ENCODE measurements around the gene CACNA1S. TPM values are rescaled to one million over a fixed set of nuclear protein-coding genes. Genes with fewer than 3 reads are reported as not detected.

Gene CACNA1S
- not detected in 2 replicates for total RNA-seq

DNA sequence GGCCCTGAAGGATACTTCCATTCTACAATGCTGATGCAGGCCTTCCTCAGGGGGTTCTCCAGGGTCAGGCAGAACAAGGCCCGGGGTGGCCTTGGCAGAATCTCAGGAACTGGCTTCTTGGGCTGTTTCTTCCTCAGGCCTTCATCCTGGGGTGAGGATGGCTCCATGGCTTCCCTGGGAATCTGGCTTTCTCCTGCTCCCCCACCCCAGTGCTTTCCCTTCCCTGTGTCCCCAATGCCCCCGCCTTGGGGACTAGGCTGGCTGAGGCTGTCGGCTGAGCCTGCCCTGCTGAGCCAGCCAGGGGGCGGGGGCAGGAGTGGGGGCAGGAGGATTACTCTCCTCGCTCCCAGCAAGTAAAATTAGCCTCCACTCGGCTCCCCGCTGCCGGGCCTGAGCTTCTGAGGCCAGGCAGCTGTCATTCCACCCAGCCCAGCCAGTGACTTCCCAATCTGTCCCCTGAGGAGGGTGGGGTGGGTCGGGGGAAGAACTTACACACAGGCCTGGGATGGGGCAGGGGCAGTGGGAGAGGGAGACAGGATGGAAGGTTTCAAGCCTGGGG lies at the start of gene CACNA1S:
Gene CACNA1S (minus strand): TSS at position 254 of the 559 bp plus-strand sequence. CDS start 87 bp downstream, at position 167.

GRCh38 chr1:201154389-201155165 lies 42.4 kb upstream of the CACNA1S start, which contains the start of gene TMEM9:
TSS of gene TMEM9 (minus strand) at chr1:201154474. CDS start at chr1:201153923, 551 bp downstream.

GRCh38 chr1:201126832-201127754 lies 14.9 kb upstream of the CACNA1S start, which contains the start of gene ASCL5:
TSS of gene ASCL5 (minus strand) at chr1:201127184. CDS start at chr1:201115372, 11,812 bp downstream.

DNA sequence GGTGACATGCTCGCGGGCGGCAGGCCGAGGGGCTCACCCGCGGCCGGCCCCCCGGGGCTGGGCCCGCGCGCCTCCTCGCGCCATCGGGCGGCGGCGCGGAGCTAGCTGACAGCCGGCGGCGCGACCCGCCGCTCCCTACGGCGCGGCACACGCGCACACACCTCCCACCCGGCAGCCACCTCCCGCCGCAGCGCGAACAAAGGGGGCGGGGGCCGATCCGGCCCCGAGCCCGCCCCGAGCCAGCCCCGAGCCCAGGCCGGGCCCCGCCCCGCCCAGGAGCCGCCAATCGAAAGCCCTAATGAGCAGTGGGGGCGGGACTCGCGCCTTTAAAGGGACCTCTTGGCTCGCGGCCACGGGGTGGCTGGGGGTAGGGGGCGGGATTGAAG lies 88.7 kb downstream of the CACNA1S start, which contains the start of gene KIF21B:
Gene KIF21B (minus strand): TSS at position 198 of the 386 bp plus-strand sequence. CDS start 331 bp downstream, outside the sequence.

Other genes with a start within 250 kb of the CACNA1S start
- not detected in 2 replicates for gene GPR25, start 239.4 kb downstream of the CACNA1S start, total RNA-seq
- gene INAVA, start 217.5 kb downstream of the CACNA1S start, total RNA-seq, result 0.18 TPM in 1 of 2 replicates, not detected in the other
- 0.59 and 3.0 TPM in 2 replicates for gene KIF21B, start 88.7 kb downstream of the CACNA1S start, total RNA-seq
- gene ASCL5, start 14.8 kb upstream of the CACNA1S start, total RNA-seq, result not detected in 2 replicates
- 75.8 and 110 TPM in 2 replicates for gene TMEM9, start 42.0 kb upstream of the CACNA1S start, total RNA-seq
- under 0.01 and 0.23 TPM in 2 replicates for gene IGFN1, start 78.4 kb upstream of the CACNA1S start, total RNA-seq
- 0.30 and 3.5 TPM in 2 replicates for gene PKP1, start 171.1 kb upstream of the CACNA1S start, total RNA-seq